ENCODE measurements around the gene MYO15B.

The MYO15B gene

DNA sequence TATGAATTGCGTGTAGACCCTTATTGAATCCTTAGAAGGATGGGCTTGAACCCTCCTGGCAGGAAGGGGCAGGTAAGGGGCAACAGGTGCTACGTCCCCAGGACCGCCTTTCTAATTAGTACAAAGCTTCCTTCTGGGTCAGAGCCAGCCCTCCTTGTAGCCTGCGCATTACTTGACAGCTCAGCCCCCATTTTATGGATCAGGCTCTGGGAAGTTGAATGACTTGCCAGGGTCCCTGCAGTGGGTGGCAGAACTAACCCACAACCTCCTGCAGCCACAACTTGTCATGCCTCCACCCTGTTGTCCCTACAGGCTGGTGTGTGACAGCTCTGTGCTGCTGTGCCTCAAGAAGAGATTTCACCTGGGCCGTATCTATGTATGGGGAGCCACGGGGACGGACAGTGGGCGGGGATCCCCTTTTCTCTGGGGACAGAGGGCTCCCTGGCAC lies 2.7 kb downstream of the MYO15B start:
- H3K4me1 ChIP-seq (ENCODE audit: control insufficient read depth, low read length), result peaks cover 23% of the 10 kb centered on the region
- no peaks in the 10 kb centered on the region for H3K79me2 ChIP-seq (ENCODE audit: control insufficient read depth, low read length)
- no peak for TF ChIP-seq EZH2phosphoT487 (IDR thresholded peaks at IDR 0.05; ENCODE audit: borderline replicate concordance, low read length)
- TF ChIP-seq, protein P1, sequence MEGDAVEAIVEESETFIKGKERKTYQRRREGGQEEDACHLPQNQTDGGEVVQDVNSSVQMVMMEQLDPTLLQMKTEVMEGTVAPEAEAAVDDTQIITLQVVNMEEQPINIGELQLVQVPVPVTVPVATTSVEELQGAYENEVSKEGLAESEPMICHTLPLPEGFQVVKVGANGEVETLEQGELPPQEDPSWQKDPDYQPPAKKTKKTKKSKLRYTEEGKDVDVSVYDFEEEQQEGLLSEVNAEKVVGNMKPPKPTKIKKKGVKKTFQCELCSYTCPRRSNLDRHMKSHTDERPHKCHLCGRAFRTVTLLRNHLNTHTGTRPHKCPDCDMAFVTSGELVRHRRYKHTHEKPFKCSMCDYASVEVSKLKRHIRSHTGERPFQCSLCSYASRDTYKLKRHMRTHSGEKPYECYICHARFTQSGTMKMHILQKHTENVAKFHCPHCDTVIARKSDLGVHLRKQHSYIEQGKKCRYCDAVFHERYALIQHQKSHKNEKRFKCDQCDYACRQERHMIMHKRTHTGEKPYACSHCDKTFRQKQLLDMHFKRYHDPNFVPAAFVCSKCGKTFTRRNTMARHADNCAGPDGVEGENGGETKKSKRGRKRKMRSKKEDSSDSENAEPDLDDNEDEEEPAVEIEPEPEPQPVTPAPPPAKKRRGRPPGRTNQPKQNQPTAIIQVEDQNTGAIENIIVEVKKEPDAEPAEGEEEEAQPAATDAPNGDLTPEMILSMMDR (IDR thresholded peaks at IDR 0.05; ENCODE audit: low read depth, low read length, poor library complexity, severe bottlenecking), result no peak
- no peaks in the 10 kb centered on the region for H3K9me2 ChIP-seq (replicated peaks; ENCODE audit: control insufficient read depth, low read length)
- peaks cover 53% of the 10 kb centered on the region for H3K27me3 ChIP-seq (ENCODE audit: control insufficient read depth, low read length)
- no peaks in the 10 kb centered on the region for H4K20me1 ChIP-seq (ENCODE audit: control insufficient read depth, insufficient read depth, low read depth, low read length)
- no peak overlapping the region for H3K27ac ChIP-seq (ENCODE audit: low read depth, low read length)
- H3K4me2 ChIP-seq (ENCODE audit: low read length), result no peak overlapping the region
- no peaks in the 10 kb centered on the region for H3F3A ChIP-seq (ENCODE audit: control insufficient read depth, insufficient read depth)
- H3K36me3 ChIP-seq (ENCODE audit: control insufficient read depth, low read length), result no peaks in the 10 kb centered on the region
- no peaks in the 10 kb centered on the region for H3K9me3 ChIP-seq (ENCODE audit: control insufficient read depth, insufficient read depth, low read length)
- H3K4me3 ChIP-seq (ENCODE audit: low read length), result no peak overlapping the region

DNA sequence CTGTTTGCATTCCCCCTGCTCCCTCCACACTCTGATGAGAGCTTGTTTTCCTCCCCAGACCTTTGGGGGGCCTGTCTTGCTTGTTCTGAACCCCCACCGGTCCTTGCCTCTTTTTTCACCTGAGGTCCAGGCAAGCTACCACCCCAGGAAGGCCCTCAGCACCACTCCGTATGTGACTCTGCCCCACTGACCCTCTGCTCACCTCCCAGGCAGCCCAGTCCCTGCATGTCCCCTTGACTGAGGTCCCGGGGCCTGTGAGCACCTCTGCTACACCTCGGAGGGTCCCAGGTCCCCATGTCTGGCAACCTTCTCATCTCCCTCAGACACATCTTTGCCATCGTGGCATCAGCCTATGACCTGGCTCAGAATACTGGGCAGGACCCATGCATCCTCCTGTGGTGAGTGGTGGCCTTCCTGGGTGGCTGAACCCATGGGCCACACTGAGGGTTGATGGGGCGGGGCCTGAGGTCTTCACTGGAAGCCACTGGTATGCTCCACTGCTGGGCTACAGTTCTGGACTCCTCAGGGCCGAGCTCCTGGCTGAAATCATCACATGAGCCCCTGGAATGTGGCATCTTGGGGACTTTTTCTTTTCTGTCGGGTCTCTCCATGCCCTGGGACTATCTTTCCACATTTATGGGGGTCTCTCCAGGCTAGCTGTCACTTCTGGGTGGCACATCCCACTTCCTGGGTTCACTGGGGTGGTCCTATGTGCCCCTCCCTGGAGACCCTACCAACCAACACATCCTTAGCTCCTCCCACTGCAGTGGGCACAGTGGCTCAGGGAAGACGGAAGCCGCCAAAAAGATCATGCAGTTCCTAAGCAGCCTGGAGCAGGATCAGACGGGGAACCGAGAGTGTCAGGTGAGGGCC lies 3.5 kb downstream of the MYO15B start:
- H3K36me3 ChIP-seq (ENCODE audit: control insufficient read depth, low read length), result no peaks in the 10 kb centered on the region
- no peaks in the 10 kb centered on the region for H3K9me3 ChIP-seq (ENCODE audit: control insufficient read depth, insufficient read depth, low read length)

DNA sequence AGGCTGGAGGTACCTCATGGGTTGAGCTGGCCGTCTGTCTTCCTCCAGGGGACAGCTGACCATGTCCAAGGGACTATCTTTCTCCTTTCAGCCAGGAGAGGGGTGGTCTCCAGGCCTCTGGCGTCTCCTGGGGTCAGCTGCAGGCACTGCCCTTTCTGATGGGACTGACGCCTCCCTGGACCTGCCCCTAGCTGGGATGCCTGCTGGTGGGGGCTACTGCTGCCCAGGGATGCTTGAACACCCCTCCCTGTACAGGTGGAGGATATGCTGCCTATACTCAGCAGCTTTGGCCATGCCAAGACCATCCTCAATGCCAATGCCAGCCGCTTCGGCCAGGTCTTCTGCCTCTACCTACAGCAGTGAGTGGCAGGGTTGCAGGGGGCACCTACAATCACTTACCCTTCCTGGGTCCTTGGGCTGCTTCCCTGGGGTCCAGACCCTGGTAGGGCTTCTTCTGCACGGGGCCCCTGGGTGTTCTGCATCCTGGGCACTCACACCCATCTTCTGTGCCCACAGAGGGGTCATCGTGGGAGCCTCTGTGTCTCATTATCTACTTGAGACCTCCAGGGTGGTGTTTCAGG lies 4.2 kb downstream of the MYO15B start:
- Histone ChIP-seq H4K20me1 (ENCODE audit: control insufficient read depth, insufficient read depth, low read depth, low read length) (no peaks in the 10 kb centered on the region), H3K79me2 (ENCODE audit: control insufficient read depth, low read length) (no peaks in the 10 kb centered on the region), H3K4me3 (ENCODE audit: low read length) (no peak overlapping the region), H3K9me3 (ENCODE audit: control insufficient read depth, insufficient read depth, low read length) (no peaks in the 10 kb centered on the region), H3K4me1 (ENCODE audit: control insufficient read depth, low read length) (peaks cover 23% of the 10 kb centered on the region), H3K36me3 (ENCODE audit: control insufficient read depth, low read length) (no peaks in the 10 kb centered on the region), H3K4me2 (ENCODE audit: low read length) (no peak overlapping the region), H3K9me2 (replicated peaks; ENCODE audit: control insufficient read depth, low read length) (no peaks in the 10 kb centered on the region), H3K27me3 (ENCODE audit: control insufficient read depth, low read length) (peaks cover 42% of the 10 kb centered on the region), H3K27ac (ENCODE audit: low read depth, low read length) (no peak overlapping the region), H3F3A (ENCODE audit: control insufficient read depth, insufficient read depth) (no peaks in the 10 kb centered on the region)
- TF ChIP-seq, protein P1 (IDR thresholded peaks at IDR 0.05; ENCODE audit: low read depth, low read length, poor library complexity, severe bottlenecking), result no peak

More for the DNA sequence above, 3.5 kb downstream of the MYO15B start:
- Histone ChIP-seq H3F3A (ENCODE audit: control insufficient read depth, insufficient read depth) (no peaks in the 10 kb centered on the region), H3K4me2 (ENCODE audit: low read length) (no peak overlapping the region), H3K4me3 (ENCODE audit: low read length) (no peak overlapping the region), H3K4me1 (ENCODE audit: control insufficient read depth, low read length) (peaks cover 23% of the 10 kb centered on the region), H3K9me2 (replicated peaks; ENCODE audit: control insufficient read depth, low read length) (no peaks in the 10 kb centered on the region), H3K27ac (ENCODE audit: low read depth, low read length) (no peak overlapping the region), H3K27me3 (ENCODE audit: control insufficient read depth, low read length) (peaks cover 47% of the 10 kb centered on the region), H4K20me1 (ENCODE audit: control insufficient read depth, insufficient read depth, low read depth, low read length) (no peaks in the 10 kb centered on the region), H3K79me2 (ENCODE audit: control insufficient read depth, low read length) (no peaks in the 10 kb centered on the region)
- no peak for TF ChIP-seq EZH2phosphoT487 (IDR thresholded peaks at IDR 0.05; ENCODE audit: borderline replicate concordance, low read length)
- TF ChIP-seq, protein P1 (IDR thresholded peaks at IDR 0.05; ENCODE audit: low read depth, low read length, poor library complexity, severe bottlenecking), result no peak

All from DOHH2 (cell line).